Activated CD8-positive, alpha-beta T cell treated with anti-CD3 and anti-CD28 coated beads for 36 hours (primary cell): ENCODE results near the gene KLHL8. TPM values are rescaled to one million over a fixed set of nuclear protein-coding genes. Genes with fewer than 3 reads are reported as not detected.

Source experiments
- ATAC-seq: fragments of 200-7000 bp; cut with Tn5 transposase; one replicate; pipeline ENCODE4 v1.10.0; 2021; ENCODE audit warnings: mild to moderate bottlenecking, moderate library complexity
- CTCF ChIA-PET: fragments of 350-600 bp; sonication (Branson Sonifier 250); formaldehyde crosslinking; loops from one replicate; lab custom pipeline; 2021; ENCODE audit warnings: antibody characterized with exemption; lab: Charles Lee
- POLR2A ChIA-PET: fragments of 350-600 bp; sonication (Branson Sonifier 250); formaldehyde crosslinking; loops from one replicate; lab custom pipeline; 2021; ENCODE audit warnings: antibody characterized with exemption; lab: Charles Lee
- DNase-seq: peaks from one replicate; pipeline ENCODE4 v3.0.0-alpha.2; 2020
- H3K27ac Mint-ChIP-seq: one replicate; pipeline ENCODE4 v1.8.0; 2021; ENCODE audit warnings: mild to moderate bottlenecking, mixed read lengths
- H3K27me3 Mint-ChIP-seq: one replicate; pipeline ENCODE4 v1.8.0; 2021; ENCODE audit warnings: mixed read lengths
- H3K36me3 Mint-ChIP-seq: one replicate; pipeline ENCODE4 v1.8.0; 2021; ENCODE audit warnings: low read depth, mixed read lengths
- H3K4me1 Mint-ChIP-seq: one replicate; pipeline ENCODE4 v1.8.0; 2021; ENCODE audit warnings: low read depth, mixed read lengths
- H3K4me3 Mint-ChIP-seq: one replicate; pipeline ENCODE4 v1.8.0; 2021; ENCODE audit warnings: mild to moderate bottlenecking, moderate library complexity, mixed read lengths
- H3K9me3 Mint-ChIP-seq: one replicate; pipeline ENCODE4 v1.8.0; 2021; ENCODE audit warnings: mixed read lengths
- intact Hi-C: fragments of 100-400 bp; cut with micrococcal nuclease; formaldehyde crosslinking; loops from one replicate; pipeline ENCODE4 v1.10.0; 2022
- total RNA-seq, 2 experiments: library from RNA; stranded (reverse); gene quantifications; one replicate each; pipeline ENCODE4 v1.2.3, GENCODE V29; 2021
- TF ChIP-seq, protein P1 (sequence below): fragments of 200-600 bp; IDR thresholded peaks from one replicate; pipeline ENCODE4 v1.8.0; 2022; ENCODE audit warnings: antibody characterized with exemption, mild to moderate bottlenecking

KLHL8 gene
- total RNA-seq, 2 experiments from 2014 or later: 12.0 to 12.5 TPM

DNA sequence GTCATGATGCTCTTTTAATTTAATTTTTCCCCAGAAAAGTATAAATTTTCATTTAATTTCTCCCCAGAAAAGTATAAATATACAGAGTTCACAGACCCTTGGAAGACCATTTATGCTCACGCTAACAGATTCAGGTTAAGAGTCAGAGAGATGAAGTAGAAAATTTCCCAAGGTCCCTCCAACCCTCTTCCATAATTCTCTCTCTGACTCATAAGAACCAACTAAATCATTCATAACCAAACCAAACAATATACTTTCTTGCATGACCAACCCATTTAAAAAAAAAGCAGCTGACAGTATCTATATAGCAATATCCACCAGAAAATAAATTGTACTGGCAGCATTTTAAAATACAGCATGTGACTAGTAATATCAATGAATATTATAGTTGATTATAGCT is 3.9 kb downstream of the KLHL8 start:
- DNase-seq (no peak), ATAC-seq (no peak)
- Mint-ChIP-seq H3K27me3 (no peaks in the 10 kb centered on the region), H3K4me1 (peaks cover 20% of the 10 kb centered on the region), H3K36me3 (peaks cover 3% of the 10 kb centered on the region), H3K4me3 (no peak overlapping the region), H3K27ac (no peak overlapping the region), H3K9me3 (no peaks in the 10 kb centered on the region)
- TF ChIP-seq, protein P1, sequence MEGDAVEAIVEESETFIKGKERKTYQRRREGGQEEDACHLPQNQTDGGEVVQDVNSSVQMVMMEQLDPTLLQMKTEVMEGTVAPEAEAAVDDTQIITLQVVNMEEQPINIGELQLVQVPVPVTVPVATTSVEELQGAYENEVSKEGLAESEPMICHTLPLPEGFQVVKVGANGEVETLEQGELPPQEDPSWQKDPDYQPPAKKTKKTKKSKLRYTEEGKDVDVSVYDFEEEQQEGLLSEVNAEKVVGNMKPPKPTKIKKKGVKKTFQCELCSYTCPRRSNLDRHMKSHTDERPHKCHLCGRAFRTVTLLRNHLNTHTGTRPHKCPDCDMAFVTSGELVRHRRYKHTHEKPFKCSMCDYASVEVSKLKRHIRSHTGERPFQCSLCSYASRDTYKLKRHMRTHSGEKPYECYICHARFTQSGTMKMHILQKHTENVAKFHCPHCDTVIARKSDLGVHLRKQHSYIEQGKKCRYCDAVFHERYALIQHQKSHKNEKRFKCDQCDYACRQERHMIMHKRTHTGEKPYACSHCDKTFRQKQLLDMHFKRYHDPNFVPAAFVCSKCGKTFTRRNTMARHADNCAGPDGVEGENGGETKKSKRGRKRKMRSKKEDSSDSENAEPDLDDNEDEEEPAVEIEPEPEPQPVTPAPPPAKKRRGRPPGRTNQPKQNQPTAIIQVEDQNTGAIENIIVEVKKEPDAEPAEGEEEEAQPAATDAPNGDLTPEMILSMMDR: no peak
- intact Hi-C loops: no loop called here
- POLR2A ChIA-PET: interaction anchor here (1.0 kb wide), 1 partner anchor 10 kb away, joined by 4 read pairs; no protein-coding TSS in a partner anchor
- CTCF ChIA-PET: no interaction called here

DNA sequence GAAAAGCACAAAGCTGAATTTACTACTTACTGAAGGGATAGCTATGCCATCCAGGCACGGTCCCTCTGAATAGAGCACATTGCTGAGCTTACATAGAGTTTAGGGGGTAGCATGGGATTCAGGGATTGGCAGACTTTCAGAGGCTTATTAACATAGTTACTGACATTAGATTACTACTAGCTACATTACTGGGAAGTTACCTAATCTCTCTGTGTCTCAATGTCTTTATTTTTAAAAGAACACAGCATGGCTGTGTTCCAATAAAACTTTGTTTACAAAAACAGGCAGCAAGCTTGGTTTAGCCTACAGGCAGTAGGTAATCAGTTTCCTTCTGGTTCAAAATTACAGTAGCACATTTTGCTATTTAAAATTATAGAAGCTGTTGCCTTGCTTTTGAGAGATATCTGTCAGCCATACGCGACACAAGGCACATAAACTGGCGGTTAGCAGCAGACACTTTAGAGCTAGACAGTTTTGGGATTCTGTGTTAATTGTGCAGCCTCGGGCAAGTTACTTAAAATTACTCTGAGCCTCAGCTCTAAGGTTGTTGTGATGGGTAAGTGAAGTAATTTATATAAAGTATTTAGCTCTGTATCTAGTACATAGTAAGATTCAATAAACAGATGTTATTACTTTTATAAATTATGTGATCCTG is 6.9 kb downstream of the KLHL8 start:
- intact Hi-C loops: no loop called here
- CTCF ChIA-PET: interaction anchor here (1.4 to 1.7 kb wide), 2 partner anchors 22 to 62 kb away, joined by 5 to 6 read pairs; no protein-coding TSS in a partner anchor

DNA sequence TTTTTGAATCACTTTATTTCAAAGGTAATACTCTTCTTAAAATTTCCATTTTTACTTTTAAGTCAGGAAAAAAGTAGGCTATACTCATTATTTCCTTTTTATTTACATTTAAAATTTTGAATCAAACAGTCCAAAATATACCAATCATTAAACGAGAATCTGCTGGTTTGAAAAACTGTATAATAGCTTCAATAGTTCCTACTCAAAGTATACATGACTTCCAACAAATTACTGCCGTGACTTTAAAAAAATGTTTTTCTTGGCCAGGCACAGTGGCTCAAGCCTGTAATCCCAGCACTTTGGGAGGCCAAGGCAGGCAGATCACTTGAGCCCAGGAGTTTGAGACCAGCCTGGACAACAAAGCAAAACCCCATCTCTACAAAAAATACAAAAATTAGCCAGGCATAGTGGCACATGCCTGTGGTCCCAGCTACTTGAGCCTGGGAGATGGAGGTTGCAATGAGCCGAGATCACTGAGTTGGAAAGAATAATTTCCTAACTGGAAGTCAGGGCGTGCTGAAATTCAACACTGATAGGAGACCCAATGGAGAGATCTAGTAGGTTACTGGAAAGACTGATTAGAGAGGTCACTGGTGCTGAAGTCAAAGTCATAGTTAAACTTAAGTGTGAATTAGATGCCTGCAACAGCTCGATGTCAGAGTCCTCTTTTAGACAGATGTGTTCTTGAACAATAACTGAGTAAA is 9.0 kb downstream of the KLHL8 start:
- no peak overlapping the region for H3K4me3 Mint-ChIP-seq
- no peaks in the 10 kb centered on the region for H3K27me3 Mint-ChIP-seq
- no peaks in the 10 kb centered on the region for H3K9me3 Mint-ChIP-seq
- peaks cover 16% of the 10 kb centered on the region for H3K4me1 Mint-ChIP-seq
- peaks cover 18% of the 10 kb centered on the region for H3K36me3 Mint-ChIP-seq
- ATAC-seq (no peak), DNase-seq (no peak)
- POLR2A ChIA-PET: no interaction called here
- intact Hi-C loops: no loop called here
- CTCF ChIA-PET: interaction anchor here (0.8 to 1.4 kb wide), 3 partner anchors 8 to 60 kb away, joined by 3 to 4 read pairs (median 3); partner anchors contain the start of gene KLHL8
- no peak overlapping the region for H3K27ac Mint-ChIP-seq
- TF ChIP-seq, protein P1: no peak

More for the DNA sequence above, 6.9 kb downstream of the KLHL8 start:
- POLR2A ChIA-PET: no interaction called here
- H3K27me3 Mint-ChIP-seq: no peaks in the 10 kb centered on the region
- no peaks in the 10 kb centered on the region for H3K9me3 Mint-ChIP-seq
- DNase-seq (no peak), ATAC-seq (no peak)
- peaks cover 3% of the 10 kb centered on the region for H3K36me3 Mint-ChIP-seq
- no peak overlapping the region for H3K4me3 Mint-ChIP-seq
- H3K4me1 Mint-ChIP-seq: peaks cover 29% of the 10 kb centered on the region
- H3K27ac Mint-ChIP-seq: no peak overlapping the region
- TF ChIP-seq, protein P1: no peak

DNA sequence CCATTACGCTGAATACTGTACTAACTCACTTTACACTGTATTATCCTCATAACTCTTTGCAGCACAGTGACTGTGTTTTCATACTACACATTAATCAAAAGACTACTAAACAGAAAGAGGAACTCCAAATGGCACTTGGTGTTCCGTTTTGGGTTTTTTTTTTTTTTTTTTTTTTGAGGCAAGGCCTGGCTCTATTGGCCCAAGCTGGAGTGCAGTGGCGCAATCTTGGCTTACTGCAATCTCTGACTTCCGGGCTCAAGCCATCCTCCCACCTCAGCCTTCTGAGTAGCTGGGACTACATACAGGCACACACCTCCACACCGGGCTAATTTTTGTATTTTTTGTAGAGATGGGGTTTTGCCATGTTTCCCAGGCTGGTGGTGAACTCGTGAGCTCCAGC is 10.7 kb downstream of the KLHL8 start:
- H3K27ac Mint-ChIP-seq: peak overlapping the region; percentile 46
- H3K9me3 Mint-ChIP-seq: no peaks in the 10 kb centered on the region
- DNase-seq: peak; percentile 55

More for the DNA sequence above, 10.7 kb downstream of the KLHL8 start:
- TF ChIP-seq, protein P1: no peak
- H3K36me3 Mint-ChIP-seq: peaks cover 22% of the 10 kb centered on the region
- intact Hi-C loops: no loop called here
- ChIA-PET CTCF (interaction anchor here (1.7 to 2.2 kb wide), 2 partner anchors 10 to 59 kb away, joined by 4 to 7 read pairs; no protein-coding TSS in a partner anchor), POLR2A (interaction anchor here (0.7 kb wide), 1 partner anchor 10 kb away, joined by 3 read pairs; the partner anchor contains the start of gene KLHL8)
- no peaks in the 10 kb centered on the region for H3K27me3 Mint-ChIP-seq
- H3K4me1 Mint-ChIP-seq: peaks cover 15% of the 10 kb centered on the region
- ATAC-seq: peak; percentile 87
- no peak overlapping the region for H3K4me3 Mint-ChIP-seq
